ENCODE data around the gene NIBAN1.
"Not testable (repeated sequence)": the region's sequence is repeated elsewhere in the genome, so short reads cannot be mapped to it uniquely, and the experiment has no call there.

The NIBAN1 gene

GRCh38 chr1:184972315-184973055 lies 1.8 kb downstream of the NIBAN1 start:
- no peak for DNase-seq

GRCh38 chr1:184971522-184972265 lies 2.6 kb downstream of the NIBAN1 start:
- DNase-seq: no peak

GRCh38 chr1:184970691-184971161 lies 3.6 kb downstream of the NIBAN1 start:
- no peak for DNase-seq

- DNase-seq: no peak
Observed at GRCh38 chr1:184966989-184967388, 7.3 kb downstream of the NIBAN1 start.

GRCh38 chr1:184965944-184966860 lies 8.1 kb downstream of the NIBAN1 start:
- no peak for DNase-seq

- no peak for DNase-seq
Observed at GRCh38 chr1:184965439-184965838, 8.9 kb downstream of the NIBAN1 start.

- DNase-seq: no peak
Observed at GRCh38 chr1:184959626-184960025, 14.7 kb downstream of the NIBAN1 start.

GRCh38 chr1:184958554-184959353 lies 15.6 kb downstream of the NIBAN1 start:
- no peak for DNase-seq

GRCh38 chr1:184957901-184958300 lies 16.4 kb downstream of the NIBAN1 start:
- not testable (repeated sequence) for DNase-seq

GRCh38 chr1:184956999-184957700 lies 17.2 kb downstream of the NIBAN1 start:
- DNase-seq: no peak

- no peak for DNase-seq
Observed at GRCh38 chr1:184954232-184954995, 19.9 kb downstream of the NIBAN1 start.

GRCh38 chr1:184953600-184954219 lies 20.6 kb downstream of the NIBAN1 start:
- DNase-seq: no peak

- no peak for DNase-seq
Observed at GRCh38 chr1:184952428-184952827, 21.9 kb downstream of the NIBAN1 start.

GRCh38 chr1:184951788-184952187 lies 22.5 kb downstream of the NIBAN1 start:
- DNase-seq: no peak

GRCh38 chr1:184950906-184951305 lies 23.4 kb downstream of the NIBAN1 start:
- no peak for DNase-seq

- DNase-seq: no peak
Observed at GRCh38 chr1:184950227-184950626, 24.1 kb downstream of the NIBAN1 start.

GRCh38 chr1:184947497-184948256 lies 26.6 kb downstream of the NIBAN1 start:
- no peak for DNase-seq

- no peak for DNase-seq
Observed at GRCh38 chr1:184945678-184946412, 28.5 kb downstream of the NIBAN1 start.

- DNase-seq: no peak
Observed at GRCh38 chr1:184945029-184945428, 29.3 kb downstream of the NIBAN1 start.

Data from activated CD8-positive, alpha-beta memory T cell treated with anti-CD3 and anti-CD28 coated beads, Interleukin-2, amount 50 U/mL, for 48 hours (primary cell).